AG09309 (cell line): ENCODE results near the gene SPACA9.

Experiments used
- DNase-seq: peaks from one replicate; pipeline ENCODE4 v3.0.0-alpha.2; 2010; ENCODE audit warnings: low read depth
- H3K4me3 ChIP-seq: 2 replicates; pipeline ENCODE4 v1.5.1; 2011; ENCODE audit warnings: mild to moderate bottlenecking, low read depth, low read length, moderate library complexity; ENCODE audit not compliant: control insufficient read depth
- CTCF ChIP-seq: IDR thresholded peaks from 2 replicates; pipeline ENCODE4 v1.5.1; 2011; ENCODE audit warnings: mild to moderate bottlenecking, low read depth, low read length, inconsistent platforms; ENCODE audit not compliant: insufficient read depth, control insufficient read depth; ENCODE audit errors: missing control alignments

Gene SPACA9

GRCh38 chr9:132882616-132883015, 3.9 kb downstream of the SPACA9 start:
- DNase-seq: no peak
- no peak overlapping the region for H3K4me3 ChIP-seq
- TF ChIP-seq CTCF: no peak

GRCh38 chr9:132883349-132884294, 4.9 kb downstream of the SPACA9 start:
- DNase-seq: no peak
- no peak overlapping the region for H3K4me3 ChIP-seq
- no peak for TF ChIP-seq CTCF

- DNase-seq: no peak
- TF ChIP-seq CTCF: no peak
- no peak overlapping the region for H3K4me3 ChIP-seq
Observed at GRCh38 chr9:132885720-132886333, 7.1 kb downstream of the SPACA9 start.

GRCh38 chr9:132886334-132886725, 7.6 kb downstream of the SPACA9 start:
- H3K4me3 ChIP-seq: no peak overlapping the region
- DNase-seq: no peak

GRCh38 chr9:132887181-132888120, 8.8 kb downstream of the SPACA9 start:
- TF ChIP-seq CTCF: no peak
- H3K4me3 ChIP-seq: no peak overlapping the region
- no peak for DNase-seq

More at GRCh38 chr9:132886334-132886725, 7.6 kb downstream of the SPACA9 start:
- TF ChIP-seq CTCF: no peak

- no peak for TF ChIP-seq CTCF
- H3K4me3 ChIP-seq: no peak overlapping the region
- no peak for DNase-seq
Observed at GRCh38 chr9:132888151-132888550, 9.5 kb downstream of the SPACA9 start.
